Fibroblast of peridontal ligament (primary cell): Measurements from ENCODE around the gene CLCC1.
"Not testable (repeated sequence)": the region's sequence is repeated elsewhere in the genome, so short reads cannot be mapped to it uniquely, and the experiment has no call there.

Source experiments
- DNase-seq: peaks from one replicate; pipeline ENCODE4 v3.0.0-alpha.2; 2010; ENCODE audit errors: extremely low read depth

Gene CLCC1

GRCh38 chr1:108963052-108963686, at the start of gene CLCC1:
Gene CLCC1, minus strand, starts transcription at chr1:108963484. Its CDS starts 13,047 bp downstream, at chr1:108950437.
- peak; percentile 83 for DNase-seq

GRCh38 chr1:109011335-109011734, 48.1 kb upstream of the CLCC1 start:
- no peak for DNase-seq

- not testable (repeated sequence) for DNase-seq
These were observed 33.3 kb upstream of the CLCC1 start for GRCh38 chr1:108996622-108997021.

- no peak for DNase-seq
These were observed 19.8 kb upstream of the CLCC1 start for GRCh38 chr1:108983114-108983513.

- no peak for DNase-seq
These were observed 13.4 kb upstream of the CLCC1 start for GRCh38 chr1:108976658-108977057.

GRCh38 chr1:108972951-108973350, 9.7 kb upstream of the CLCC1 start:
- DNase-seq: no peak

- no peak for DNase-seq
These were observed 6.1 kb upstream of the CLCC1 start for GRCh38 chr1:108969346-108969745.

GRCh38 chr1:108962681-108963051, 618 bp downstream of the CLCC1 start:
- DNase-seq: no peak

GRCh38 chr1:108961752-108962486, 1.4 kb downstream of the CLCC1 start:
- no peak for DNase-seq

- no peak for DNase-seq
These were observed 2.1 kb downstream of the CLCC1 start for GRCh38 chr1:108961198-108961597.

GRCh38 chr1:108960719-108961118, 2.6 kb downstream of the CLCC1 start:
- no peak for DNase-seq

- no peak for DNase-seq
These were observed 5.4 kb downstream of the CLCC1 start for GRCh38 chr1:108957888-108958287.

GRCh38 chr1:108955881-108956280, 7.4 kb downstream of the CLCC1 start:
- DNase-seq: no peak

GRCh38 chr1:108955111-108955510, 8.2 kb downstream of the CLCC1 start:
- DNase-seq: no peak

- no peak for DNase-seq
These were observed 9.8 kb downstream of the CLCC1 start for GRCh38 chr1:108953452-108953851.

- no peak for DNase-seq
These were observed 12.0 kb downstream of the CLCC1 start for GRCh38 chr1:108951242-108951641.

GRCh38 chr1:108949044-108949443, 14.2 kb downstream of the CLCC1 start:
- DNase-seq: no peak

GRCh38 chr1:108947871-108948525, 15.3 kb downstream of the CLCC1 start:
- DNase-seq: peak; percentile 24

GRCh38 chr1:108936170-108936569, 27.1 kb downstream of the CLCC1 start:
- no peak for DNase-seq

- DNase-seq: no peak
These were observed 29.3 kb downstream of the CLCC1 start for GRCh38 chr1:108933944-108934343.

- not testable (repeated sequence) for DNase-seq
These were observed 35.7 kb downstream of the CLCC1 start for GRCh38 chr1:108927565-108927964.

- no peak for DNase-seq
These were observed 37.4 kb downstream of the CLCC1 start for GRCh38 chr1:108925920-108926319.

- no peak for DNase-seq
These were observed 46.5 kb downstream of the CLCC1 start for GRCh38 chr1:108916788-108917187.
